Breast epithelium (tissue), 4 donors: ENCODE data around the gene LMAN2. TPM values are rescaled to one million over a fixed set of nuclear protein-coding genes. Genes with fewer than 3 reads are reported as not detected.
A peak's percentile ranks its signal among the peaks of the same experiment; 100 is the strongest.
"Not testable (repeated sequence)": the region's sequence is repeated elsewhere in the genome, so short reads cannot be mapped to it uniquely, and the experiment has no call there.

Experiments
- DNase-seq, 2 donors: peaks; one replicate each; pipeline ENCODE4 v3.0.0-alpha.2; 2019; ENCODE audit warnings: low spot score in 2 of 2
- H3K27ac ChIP-seq, 2 donors: fragments of 200-600 bp; sonication (generic) in 1 of 2; one replicate each; pipeline ENCODE4 v1.5.1; 2016 to 2019; ENCODE audit warnings: mild to moderate bottlenecking in 1 of 2
- H3K27me3 ChIP-seq, 2 donors: fragments of 200-600 bp; sonication (generic) in 1 of 2; one replicate each; pipeline versions ENCODE4 v1.5.1 to v1.6.0; 2017 to 2019; ENCODE audit warnings: control low read depth in 1 of 2, mild to moderate bottlenecking in 1 of 2
- H3K36me3 ChIP-seq: fragments of 200-600 bp; one replicate; pipeline ENCODE4 v1.5.1; 2019
- H3K4me1 ChIP-seq, 2 donors: fragments of 200-600 bp; sonication (generic); one replicate each; pipeline ENCODE4 v1.5.1; 2016 to 2019; ENCODE audit warnings: control low read depth in 1 of 2
- H3K4me3 ChIP-seq, 3 donors: fragments of 200-600 bp; sonication (generic); 1 replicate in 2 of 3; 2 replicates in 1 of 3; pipeline ENCODE4 v1.5.1; 2016 to 2019; ENCODE audit warnings: mild to moderate bottlenecking in 3 of 3, moderate library complexity in 2 of 3
- H3K9me3 ChIP-seq, 2 donors: fragments of 200-600 bp; sonication (generic) in 1 of 2; one replicate each; pipeline ENCODE4 v1.5.1; 2016 to 2019; ENCODE audit warnings: control low read depth in 1 of 2
- POLR2A ChIP-seq: fragments of 450-650 bp; IDR thresholded peaks from one replicate; pipeline ENCODE4 v1.6.1; 2016; ENCODE audit warnings: antibody characterized with exemption, mild to moderate bottlenecking, moderate library complexity
- POLR2AphosphoS5 ChIP-seq, 3 donors: sonication (generic); formaldehyde crosslinking; IDR thresholded peaks; one replicate each; pipeline ENCODE4 v1.6.1; 2017; ENCODE audit warnings: antibody characterized with exemption in 3 of 3
- intact Hi-C: fragments of 100-400 bp; cut with DNase I; formaldehyde crosslinking; loops from one replicate; pipeline ENCODE4 v1.15.1; 2023; ENCODE audit warnings: low total_unique reads
- total RNA-seq, 3 donors: library from RNA; depleted of rRNA; stranded (reverse); fragments of >200 nt; gene quantifications; one replicate each; pipeline ENCODE4 v1.1.0, GENCODE V29; 2016
- TF ChIP-seq, protein P1 (sequence below), 3 donors: fragments of 450-650 bp; IDR thresholded peaks; one replicate each; pipeline ENCODE4 v1.5.1; 2016 to 2017; ENCODE audit warnings: antibody characterized with exemption in 3 of 3, mild to moderate bottlenecking in 3 of 3, moderate library complexity in 3 of 3

Gene LMAN2
- total RNA-seq, 3 donors from 2014 or later, result 139 to 188 (median 170) TPM

DNA sequence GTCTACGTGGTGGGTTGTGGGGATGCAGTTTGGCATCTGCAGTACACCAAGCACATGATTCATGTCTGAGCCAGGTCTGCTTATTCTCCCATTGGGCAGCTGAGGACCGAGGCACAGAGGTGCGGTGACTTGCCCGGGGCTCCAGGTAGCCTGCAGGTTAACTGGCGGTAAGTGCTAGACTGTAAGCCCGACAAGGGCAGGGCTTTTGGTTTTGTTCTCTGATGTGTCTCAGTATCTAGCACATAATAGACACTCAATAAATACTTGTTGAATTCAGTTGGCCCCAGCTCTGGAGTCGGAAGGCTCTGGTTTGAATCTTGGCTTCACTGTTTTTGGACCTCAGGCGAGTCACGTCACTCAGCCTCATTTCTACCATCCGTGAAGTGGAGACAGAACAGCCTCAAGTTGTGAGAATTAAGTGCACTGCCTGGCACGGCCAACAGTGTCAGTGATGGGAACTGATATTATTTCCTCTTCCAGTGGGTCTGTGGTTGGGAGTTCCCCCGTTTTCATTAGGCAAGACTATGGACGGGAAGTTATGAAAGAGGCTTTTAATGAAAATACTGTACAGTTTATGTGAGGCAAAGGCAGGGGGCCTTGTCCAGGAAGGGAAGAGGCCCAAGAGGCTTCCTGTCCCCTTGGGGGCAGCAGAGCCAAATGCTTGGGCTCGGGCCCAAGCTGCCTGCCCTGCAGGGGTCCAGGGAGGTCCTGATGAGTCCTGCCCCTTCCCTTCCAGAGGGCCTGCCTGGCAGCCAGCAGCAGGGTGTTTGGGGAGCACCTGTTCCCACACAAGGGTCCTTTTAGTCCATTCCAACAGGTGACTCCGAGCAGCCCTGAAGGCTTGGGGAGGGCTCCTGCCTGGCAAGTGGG is 44.6 kb downstream of the LMAN2 start:
- H3K9me3 ChIP-seq, result no peaks in the 10 kb centered on the region
- no peaks in the 10 kb centered on the region for H3K27me3 ChIP-seq
- H3K27ac ChIP-seq, result peak overlapping the region; percentile 46 to 81
- H3K4me1 ChIP-seq, result peaks cover 16 to 28% of the 10 kb centered on the region in 2 donors
- H3K36me3 ChIP-seq, result no peaks in the 10 kb centered on the region
- TF ChIP-seq POLR2A (no peak), POLR2AphosphoS5 (IDR thresholded peaks at IDR 0.05) (peak in 1 of 3 donors; percentile 30)
- no peak overlapping the region for H3K4me3 ChIP-seq
- peak in 1 of 2 donors; percentile 51 for DNase-seq
- intact Hi-C loops, result no loop called here

DNA sequence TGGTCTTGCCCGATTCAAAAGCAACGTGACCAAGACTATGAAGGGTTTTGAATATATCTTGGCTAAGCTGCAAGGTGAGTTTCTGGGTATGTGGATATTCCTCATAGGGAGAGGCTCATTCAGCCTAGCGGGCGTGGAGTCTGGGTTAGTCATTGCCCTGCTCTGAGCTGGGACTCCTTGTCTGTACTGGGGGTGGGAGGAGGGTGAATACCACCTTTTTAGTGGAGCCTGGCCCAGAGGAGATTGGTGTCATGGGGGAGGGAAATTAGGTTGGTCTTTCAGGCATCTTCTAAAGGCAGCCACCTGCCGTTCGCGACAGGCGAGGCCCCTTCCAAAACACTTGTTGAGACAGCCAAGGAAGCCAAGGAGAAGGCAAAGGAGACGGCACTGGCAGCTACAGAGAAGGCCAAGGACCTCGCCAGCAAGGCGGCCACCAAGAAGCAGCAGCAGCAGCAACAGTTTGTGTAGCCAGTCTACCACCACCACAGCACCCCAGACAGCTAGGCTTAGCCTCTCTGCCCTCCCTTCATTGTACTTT is 45.3 kb downstream of the LMAN2 start:
- peak overlapping the region; percentile 46 to 79 for H3K27ac ChIP-seq
- intact Hi-C loops, H3K4me3 ChIP-seq, H3K9me3 ChIP-seq, H3K27me3 ChIP-seq, DNase-seq, H3K36me3 ChIP-seq: not testable (repeated sequence)
- peaks cover 16 to 31% of the 10 kb centered on the region in 2 donors for H3K4me1 ChIP-seq

DNA sequence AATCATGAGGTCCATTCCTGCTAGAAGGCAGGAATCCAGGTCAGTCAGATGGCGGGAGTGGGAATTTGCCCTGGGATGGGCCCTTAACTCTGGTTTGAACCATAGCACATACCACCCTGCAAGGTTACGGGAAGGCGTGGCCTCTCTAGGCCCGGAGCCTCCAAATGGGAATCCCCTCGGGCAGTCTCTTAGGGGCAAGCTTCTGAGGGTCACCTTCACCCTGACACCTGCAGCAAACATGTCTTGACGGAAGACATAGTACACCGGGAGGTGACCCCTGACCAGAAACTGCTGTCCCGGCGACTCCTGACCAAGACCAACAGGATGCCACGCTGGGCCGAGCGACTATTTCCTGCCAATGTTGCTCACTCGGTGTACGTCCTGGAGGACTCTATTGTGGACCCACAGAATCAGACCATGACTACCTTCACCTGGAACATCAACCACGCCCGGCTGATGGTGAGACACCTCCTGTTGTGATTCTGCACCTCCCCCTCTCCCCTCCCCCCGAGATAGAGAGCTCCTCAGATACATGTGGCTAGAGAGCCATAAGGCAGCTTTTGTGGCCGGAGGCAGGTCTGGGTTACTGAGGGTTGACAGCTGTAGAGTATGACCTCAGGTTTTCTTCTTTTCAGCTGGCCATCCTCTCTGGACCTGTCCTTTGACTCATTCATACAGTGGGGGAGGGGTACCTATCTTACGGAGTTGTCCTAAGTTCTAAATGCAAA is 46.9 kb downstream of the LMAN2 start:
- intact Hi-C loops, result no loop called here
- no peak for DNase-seq

DNA sequence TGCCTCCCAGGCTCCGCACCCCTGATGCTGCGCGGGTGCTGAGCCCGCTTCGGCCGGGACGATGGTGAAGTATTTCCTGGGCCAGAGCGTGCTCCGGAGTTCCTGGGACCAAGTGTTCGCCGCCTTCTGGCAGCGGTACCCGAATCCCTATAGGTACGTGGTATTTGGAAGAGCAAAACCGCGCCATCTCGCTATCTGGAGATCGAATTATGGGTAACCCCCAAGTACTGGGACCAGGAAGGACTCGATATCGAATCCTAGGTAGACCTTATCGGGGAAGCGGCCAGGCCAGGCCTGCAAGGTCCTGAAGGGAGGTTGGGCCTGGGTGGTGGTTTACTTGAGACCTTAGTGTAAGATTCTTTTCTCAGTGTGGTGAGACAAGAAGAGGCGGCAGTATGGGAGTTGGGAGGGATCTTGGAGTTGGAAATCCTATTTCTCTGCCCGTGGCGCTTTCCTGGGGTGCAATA is 47.5 kb downstream of the LMAN2 start:
- Histone ChIP-seq H3K4me3 (peak overlapping the region; percentile 89 to 94 (median 90)), H3K27me3 (no peaks in the 10 kb centered on the region), H3K4me1 (peaks cover 16 to 36% of the 10 kb centered on the region in 2 donors), H3K36me3 (no peaks in the 10 kb centered on the region), H3K27ac (peak overlapping the region; percentile 85 to 90), H3K9me3 (no peaks in the 10 kb centered on the region)
- TF ChIP-seq POLR2A (no peak), POLR2AphosphoS5 (IDR thresholded peaks at IDR 0.05) (no peak)
- TF ChIP-seq, protein P1, sequence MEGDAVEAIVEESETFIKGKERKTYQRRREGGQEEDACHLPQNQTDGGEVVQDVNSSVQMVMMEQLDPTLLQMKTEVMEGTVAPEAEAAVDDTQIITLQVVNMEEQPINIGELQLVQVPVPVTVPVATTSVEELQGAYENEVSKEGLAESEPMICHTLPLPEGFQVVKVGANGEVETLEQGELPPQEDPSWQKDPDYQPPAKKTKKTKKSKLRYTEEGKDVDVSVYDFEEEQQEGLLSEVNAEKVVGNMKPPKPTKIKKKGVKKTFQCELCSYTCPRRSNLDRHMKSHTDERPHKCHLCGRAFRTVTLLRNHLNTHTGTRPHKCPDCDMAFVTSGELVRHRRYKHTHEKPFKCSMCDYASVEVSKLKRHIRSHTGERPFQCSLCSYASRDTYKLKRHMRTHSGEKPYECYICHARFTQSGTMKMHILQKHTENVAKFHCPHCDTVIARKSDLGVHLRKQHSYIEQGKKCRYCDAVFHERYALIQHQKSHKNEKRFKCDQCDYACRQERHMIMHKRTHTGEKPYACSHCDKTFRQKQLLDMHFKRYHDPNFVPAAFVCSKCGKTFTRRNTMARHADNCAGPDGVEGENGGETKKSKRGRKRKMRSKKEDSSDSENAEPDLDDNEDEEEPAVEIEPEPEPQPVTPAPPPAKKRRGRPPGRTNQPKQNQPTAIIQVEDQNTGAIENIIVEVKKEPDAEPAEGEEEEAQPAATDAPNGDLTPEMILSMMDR (IDR thresholded peaks at IDR 0.05), result no peak
- intact Hi-C loops, result no loop called here
- no peak for DNase-seq

More for the DNA sequence above, 46.9 kb downstream of the LMAN2 start:
- H3K4me1 ChIP-seq, result peaks cover 16 to 36% of the 10 kb centered on the region in 2 donors
- H3K27ac ChIP-seq, result peak overlapping the region; percentile 85 to 90
- H3K36me3 ChIP-seq, result no peaks in the 10 kb centered on the region
- H3K27me3 ChIP-seq, result no peaks in the 10 kb centered on the region
- H3K9me3 ChIP-seq, result no peaks in the 10 kb centered on the region
- TF ChIP-seq POLR2A, result no peak
- TF ChIP-seq POLR2AphosphoS5 (IDR thresholded peaks at IDR 0.05), result no peak
- TF ChIP-seq, protein P1 (IDR thresholded peaks at IDR 0.05), result no peak
- peak overlapping the region; percentile 89 to 94 (median 90) for H3K4me3 ChIP-seq

DNA sequence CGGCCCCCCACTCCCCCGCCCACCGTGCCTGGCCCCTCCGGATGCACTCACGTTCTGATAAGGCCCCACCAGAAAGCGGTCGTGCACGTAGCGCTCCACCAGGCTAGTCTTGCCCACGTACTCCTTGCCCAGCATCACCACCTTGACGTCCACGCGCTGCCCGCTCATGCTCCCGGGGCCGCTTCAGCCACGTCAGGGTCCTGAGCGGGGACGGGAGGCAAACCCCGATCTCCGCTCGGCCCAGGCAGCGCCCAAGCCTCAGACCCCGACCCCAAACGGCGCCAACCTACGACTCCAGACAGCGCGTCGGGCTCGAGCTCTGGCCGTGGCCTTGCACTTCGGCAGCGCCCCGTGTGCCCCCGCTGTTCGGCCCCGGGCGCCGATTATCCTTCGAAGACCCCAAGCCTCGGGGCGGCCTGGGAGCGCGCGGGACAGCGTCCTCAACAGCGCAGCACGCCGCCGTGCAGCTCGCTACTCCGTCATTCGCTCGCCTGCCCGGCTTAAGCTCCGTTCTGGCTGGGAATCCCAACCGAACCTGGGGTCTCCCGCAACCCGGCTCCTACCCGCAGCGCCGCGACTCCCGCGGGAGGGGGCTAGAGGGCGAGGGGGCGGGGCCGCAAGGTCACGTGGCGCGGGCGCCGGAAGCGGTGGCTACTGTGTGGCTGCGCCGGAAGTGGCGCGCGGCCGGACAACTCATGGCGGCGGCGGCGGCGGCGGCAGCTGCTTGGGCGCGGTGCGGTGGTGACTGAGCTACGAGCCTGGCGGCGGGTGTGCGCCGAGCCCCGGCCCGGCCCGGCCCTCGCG is 48.1 kb downstream of the LMAN2 start, which contains the start of the genes PRELID1 and RAB24:
PRELID1 (plus strand) TSS at position 679 of the 804 bp plus-strand sequence. CDS start 187 bp downstream, outside the sequence.
RAB24 (minus strand) TSS at position 599 of the 804 bp plus-strand sequence; CDS start at position 168, 431 bp downstream.
- peak within 1 kb of the TSS; percentile 85 to 90 for H3K27ac ChIP-seq
- H3K4me3 ChIP-seq, result peak within 1 kb of the TSS; percentile 89 to 94 (median 90)
- H3K27me3 ChIP-seq, result no peaks in the 10 kb centered on the region
- no peaks in the 10 kb centered on the region for H3K36me3 ChIP-seq
- intact Hi-C loops, result no loop called here
- peak; percentile 84 to 91 for DNase-seq
- peaks cover 16 to 36% of the 10 kb centered on the region in 2 donors for H3K4me1 ChIP-seq
- H3K9me3 ChIP-seq, result no peaks in the 10 kb centered on the region
- TF ChIP-seq POLR2A (peak; percentile 62), POLR2AphosphoS5 (IDR thresholded peaks at IDR 0.05) (peak; percentile 70 to 92 (median 76))
- TF ChIP-seq, protein P1 (IDR thresholded peaks at IDR 0.05), result peak in 1 of 3 donors; percentile 23
